Stromal cell of bone marrow (primary cell): ENCODE data around the gene WDR93.

ENCODE experiments used
- DNase-seq: peaks from one replicate; pipeline ENCODE4 v3.0.0-alpha.2; 2012; ENCODE audit warnings: low read depth

Gene WDR93

GRCh38 chr15:89662893-89663626, 27.6 kb upstream of the WDR93 start:
- peak; percentile 81 for DNase-seq

GRCh38 chr15:89664441-89665350, 25.9 kb upstream of the WDR93 start:
- no peak for DNase-seq

GRCh38 chr15:89665449-89666181, 25.0 kb upstream of the WDR93 start:
- DNase-seq = no peak

- no peak for DNase-seq
Measured at GRCh38 chr15:89666184-89666857, 24.3 kb upstream of the WDR93 start.

GRCh38 chr15:89666858-89667705, 23.5 kb upstream of the WDR93 start:
- no peak for DNase-seq

GRCh38 chr15:89667706-89667960, 23.0 kb upstream of the WDR93 start:
- DNase-seq = no peak

GRCh38 chr15:89668171-89668570, 22.4 kb upstream of the WDR93 start:
- no peak for DNase-seq

GRCh38 chr15:89669309-89669865, 21.2 kb upstream of the WDR93 start:
- no peak for DNase-seq

- DNase-seq = no peak
Measured at GRCh38 chr15:89669941-89670340, 20.7 kb upstream of the WDR93 start.

- DNase-seq = no peak
Measured at GRCh38 chr15:89670971-89671560, 19.5 kb upstream of the WDR93 start.

- DNase-seq = no peak
Measured at GRCh38 chr15:89671687-89672086, 18.9 kb upstream of the WDR93 start.

GRCh38 chr15:89672221-89673164, 18.1 kb upstream of the WDR93 start:
- DNase-seq = peak; percentile 54

GRCh38 chr15:89673165-89673512, 17.5 kb upstream of the WDR93 start:
- no peak for DNase-seq

GRCh38 chr15:89674526-89674925, 16.1 kb upstream of the WDR93 start:
- no peak for DNase-seq

- DNase-seq = no peak
Measured at GRCh38 chr15:89675606-89676005, 15.0 kb upstream of the WDR93 start.

- no peak for DNase-seq
Measured at GRCh38 chr15:89677381-89677780, 13.2 kb upstream of the WDR93 start.

GRCh38 chr15:89679212-89679611, 11.4 kb upstream of the WDR93 start, which contains the start of gene PLIN1:
TSS of gene PLIN1 (minus strand) at chr15:89679367. CDS start at chr15:89677489, 1,878 bp downstream.
- DNase-seq = no peak

- DNase-seq = peak; percentile 91
Measured at GRCh38 chr15:89680282-89680873, 10.2 kb upstream of the WDR93 start.

- DNase-seq = no peak
Measured at GRCh38 chr15:89681146-89681545, 9.5 kb upstream of the WDR93 start.
